ENCODE data around the gene GALNT7.

Gene GALNT7

DNA sequence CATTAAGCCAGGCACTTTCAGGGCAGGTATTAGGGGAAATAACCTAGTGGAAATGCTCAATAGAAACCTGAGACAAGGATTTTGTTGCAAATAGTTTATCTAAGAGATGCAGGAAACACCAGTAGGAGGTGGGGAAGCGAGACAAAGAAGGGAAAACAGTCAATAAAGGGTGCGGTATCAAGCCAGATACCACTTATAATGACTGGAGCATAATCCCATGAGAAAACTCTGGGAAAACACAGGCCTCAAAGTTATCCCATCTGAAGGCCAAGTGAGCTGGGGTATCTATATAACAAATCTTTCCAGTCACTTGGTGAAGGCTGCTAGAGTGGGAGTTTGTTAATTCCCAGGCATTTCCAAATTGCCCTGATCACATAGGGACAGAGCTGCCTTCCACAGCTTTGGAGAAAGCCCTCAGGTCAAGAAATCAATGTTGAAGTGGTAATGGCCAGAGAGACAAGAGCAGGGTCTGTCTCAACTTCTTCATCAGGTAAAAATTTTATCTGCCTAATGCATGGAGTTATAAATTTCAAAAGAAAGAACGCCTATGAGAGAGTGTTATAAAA lies 175.3 kb downstream of the GALNT7 start:
- Histone ChIP-seq H3K27me3 (ENCODE audit: insufficient read depth, low read length) (no peaks in the 10 kb centered on the region), H2AFZ (ENCODE audit: low read depth, low read length) (no peak overlapping the region), H3K9me3 (ENCODE audit: low read length) (no peaks in the 10 kb centered on the region), H3K4me3 (ENCODE audit: low read length) (no peak overlapping the region), H3K4me1 (ENCODE audit: insufficient read depth, low read length) (peaks cover 14% of the 10 kb centered on the region), H3K36me3 (ENCODE audit: insufficient read depth, low read length) (no peaks in the 10 kb centered on the region)

DNA sequence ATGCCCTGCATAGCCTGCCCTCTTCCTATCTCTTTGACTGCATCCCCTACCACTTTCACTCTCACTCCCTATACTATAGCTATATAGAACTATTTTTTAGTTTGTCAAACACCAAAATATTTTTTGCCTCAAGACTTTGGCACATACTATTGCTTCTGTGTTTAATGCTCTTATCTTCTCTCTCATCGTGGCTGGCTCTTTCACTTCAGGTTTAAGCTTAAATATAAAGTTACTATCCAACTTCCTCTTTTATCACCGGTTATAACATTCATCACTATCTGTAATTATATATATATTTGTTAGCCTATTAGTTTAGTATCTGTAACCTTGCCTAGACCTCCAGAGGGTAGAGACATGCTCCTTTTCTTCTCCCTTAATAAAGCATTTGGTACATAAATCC lies 177.0 kb downstream of the GALNT7 start:
- Histone ChIP-seq H3K27me3 (ENCODE audit: insufficient read depth, low read length) (no peaks in the 10 kb centered on the region), H2AFZ (ENCODE audit: low read depth, low read length) (no peak overlapping the region), H3K4me1 (ENCODE audit: insufficient read depth, low read length) (peaks cover 12% of the 10 kb centered on the region), H3K4me3 (ENCODE audit: low read length) (no peak overlapping the region), H3K9me3 (ENCODE audit: low read length) (no peaks in the 10 kb centered on the region), H3K36me3 (ENCODE audit: insufficient read depth, low read length) (no peaks in the 10 kb centered on the region)

DNA sequence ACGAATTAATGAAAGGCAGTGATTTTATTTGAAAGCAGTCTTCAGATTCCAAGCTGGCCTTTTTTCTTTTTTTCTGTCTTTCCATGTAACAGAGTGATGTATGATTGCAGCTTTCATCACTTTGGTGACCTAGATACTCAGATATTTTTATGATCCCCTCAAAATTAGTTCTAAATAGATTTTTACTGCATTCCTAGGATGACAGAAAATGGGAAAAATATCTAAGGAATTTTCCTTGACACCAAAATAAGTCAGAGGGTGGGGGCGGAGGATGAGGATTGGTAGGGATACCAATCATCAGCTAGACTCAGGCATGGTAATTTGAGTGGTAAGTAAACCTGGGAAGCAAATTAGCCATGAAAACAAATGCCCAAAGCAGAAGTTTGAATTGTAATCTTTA lies 177.5 kb downstream of the GALNT7 start:
- no peaks in the 10 kb centered on the region for H3K9me3 ChIP-seq (ENCODE audit: low read length)
- H3K36me3 ChIP-seq (ENCODE audit: insufficient read depth, low read length), result no peaks in the 10 kb centered on the region
- no peaks in the 10 kb centered on the region for H3K27me3 ChIP-seq (ENCODE audit: insufficient read depth, low read length)
- H3K4me3 ChIP-seq (ENCODE audit: low read length), result no peak overlapping the region
- H2AFZ ChIP-seq (ENCODE audit: low read depth, low read length), result no peak overlapping the region
- peaks cover 7% of the 10 kb centered on the region for H3K4me1 ChIP-seq (ENCODE audit: insufficient read depth, low read length)

DNA sequence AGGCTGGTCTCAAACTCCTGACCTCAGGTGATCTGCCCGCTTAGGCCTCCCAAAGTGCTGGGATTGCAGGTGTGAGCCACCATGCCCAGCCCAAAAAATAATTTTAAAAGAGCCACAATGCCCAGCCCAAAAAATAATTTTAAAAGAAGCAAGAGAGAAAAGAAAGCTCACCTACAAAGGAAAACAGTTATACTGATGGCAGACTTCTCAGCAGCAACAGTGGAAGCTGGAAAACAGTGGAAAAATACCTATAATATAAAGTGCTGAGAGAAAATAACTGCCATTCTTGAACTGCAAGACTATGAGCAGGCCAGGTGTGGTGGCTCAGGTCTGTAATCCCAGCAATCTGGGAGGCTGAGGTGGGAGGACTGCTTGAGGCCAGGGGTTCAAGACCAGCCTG lies 178.9 kb downstream of the GALNT7 start:
- H3K4me3 ChIP-seq (ENCODE audit: low read length), result no peak overlapping the region
- H3K36me3 ChIP-seq (ENCODE audit: insufficient read depth, low read length), result no peaks in the 10 kb centered on the region
- no peaks in the 10 kb centered on the region for H3K27me3 ChIP-seq (ENCODE audit: insufficient read depth, low read length)
- no peak overlapping the region for H2AFZ ChIP-seq (ENCODE audit: low read depth, low read length)
- H3K9me3 ChIP-seq (ENCODE audit: low read length), result no peaks in the 10 kb centered on the region
- no peaks in the 10 kb centered on the region for H3K4me1 ChIP-seq (ENCODE audit: insufficient read depth, low read length)

DNA sequence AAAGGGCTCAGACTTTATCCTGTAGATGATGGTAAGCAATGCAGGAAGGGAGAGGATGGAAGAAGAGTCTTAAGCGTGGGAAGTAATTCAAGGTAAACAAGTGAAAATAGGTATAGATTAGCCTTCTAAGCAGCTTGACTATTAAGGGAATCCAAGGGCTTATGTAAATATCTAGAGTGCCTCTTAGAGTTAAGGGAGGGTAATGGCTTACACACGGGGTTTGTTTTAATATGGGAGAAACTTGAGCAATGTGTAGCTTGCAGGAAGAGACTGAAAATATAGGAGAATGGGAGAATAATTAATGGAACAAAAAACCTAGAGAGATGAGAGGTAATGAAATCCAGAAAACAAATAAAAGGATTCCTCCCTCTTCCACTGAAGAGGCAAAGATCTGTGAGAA lies 189.3 kb downstream of the GALNT7 start:
- no peaks in the 10 kb centered on the region for H3K9me3 ChIP-seq (ENCODE audit: low read length)
- no peaks in the 10 kb centered on the region for H3K4me1 ChIP-seq (ENCODE audit: insufficient read depth, low read length)
- H2AFZ ChIP-seq (ENCODE audit: low read depth, low read length), result no peak overlapping the region
- H3K36me3 ChIP-seq (ENCODE audit: insufficient read depth, low read length), result no peaks in the 10 kb centered on the region
- no peak overlapping the region for H3K4me3 ChIP-seq (ENCODE audit: low read length)
- H3K27me3 ChIP-seq (ENCODE audit: insufficient read depth, low read length), result no peaks in the 10 kb centered on the region

DNA sequence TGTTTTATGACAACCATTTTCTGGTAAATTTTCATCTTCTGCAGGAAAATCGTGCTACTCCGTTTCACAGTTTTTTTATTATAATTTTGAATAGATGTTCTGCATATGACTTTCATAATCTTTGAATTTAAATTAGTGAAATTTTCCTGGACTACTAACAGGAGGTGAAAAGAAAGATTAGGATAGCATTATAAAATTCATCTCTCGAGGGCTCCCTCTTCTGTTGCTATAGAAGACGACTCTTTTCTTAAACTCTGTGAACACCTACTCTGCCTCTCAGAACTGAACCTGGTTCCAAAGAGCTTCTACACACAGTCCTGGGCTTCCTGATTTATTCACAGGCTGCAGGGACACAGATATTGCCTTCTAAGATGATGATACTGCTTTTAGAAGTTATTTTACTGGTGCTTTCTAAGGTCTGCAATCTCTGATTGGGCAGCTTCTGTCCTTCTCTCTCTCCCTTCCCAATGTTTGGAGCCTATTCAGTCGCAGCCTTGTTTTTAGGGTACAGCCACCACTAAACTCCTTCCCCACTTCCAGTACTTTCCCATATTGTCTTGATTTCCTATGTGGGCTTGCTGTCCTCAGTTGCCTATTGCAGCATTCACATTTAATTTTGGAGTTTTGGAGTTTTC lies 192.1 kb downstream of the GALNT7 start:
- Histone ChIP-seq H3K36me3 (ENCODE audit: insufficient read depth, low read length) (no peaks in the 10 kb centered on the region), H2AFZ (ENCODE audit: low read depth, low read length) (no peak overlapping the region), H3K4me1 (ENCODE audit: insufficient read depth, low read length) (no peaks in the 10 kb centered on the region), H3K9me3 (ENCODE audit: low read length) (no peaks in the 10 kb centered on the region), H3K27me3 (ENCODE audit: insufficient read depth, low read length) (no peaks in the 10 kb centered on the region), H3K4me3 (ENCODE audit: low read length) (no peak overlapping the region)

DNA sequence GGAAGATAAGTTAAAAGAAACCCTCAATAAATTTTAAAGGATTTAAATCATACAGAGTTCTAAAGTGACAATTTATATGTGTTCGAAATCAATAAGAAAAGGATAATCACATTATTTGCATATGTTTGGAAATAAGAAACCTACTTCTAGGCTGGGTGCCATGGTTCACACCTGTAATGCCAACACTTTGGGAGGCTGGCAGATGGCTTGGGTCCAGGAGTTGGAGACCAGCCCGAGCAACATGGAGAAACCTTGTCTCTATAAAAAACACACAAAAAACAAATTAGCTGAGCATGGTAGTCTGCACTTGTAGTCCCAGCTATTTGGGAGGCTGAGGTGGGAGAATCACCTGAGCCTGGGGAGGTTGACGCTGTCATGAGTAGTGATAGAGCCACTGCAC lies 194.1 kb downstream of the GALNT7 start:
- no peak overlapping the region for H3K4me3 ChIP-seq (ENCODE audit: low read length)
- H3K27me3 ChIP-seq (ENCODE audit: insufficient read depth, low read length), result no peaks in the 10 kb centered on the region
- no peaks in the 10 kb centered on the region for H3K36me3 ChIP-seq (ENCODE audit: insufficient read depth, low read length)
- H3K9me3 ChIP-seq (ENCODE audit: low read length), result no peaks in the 10 kb centered on the region
- H2AFZ ChIP-seq (ENCODE audit: low read depth, low read length), result no peak overlapping the region
- H3K4me1 ChIP-seq (ENCODE audit: insufficient read depth, low read length), result no peaks in the 10 kb centered on the region

DNA sequence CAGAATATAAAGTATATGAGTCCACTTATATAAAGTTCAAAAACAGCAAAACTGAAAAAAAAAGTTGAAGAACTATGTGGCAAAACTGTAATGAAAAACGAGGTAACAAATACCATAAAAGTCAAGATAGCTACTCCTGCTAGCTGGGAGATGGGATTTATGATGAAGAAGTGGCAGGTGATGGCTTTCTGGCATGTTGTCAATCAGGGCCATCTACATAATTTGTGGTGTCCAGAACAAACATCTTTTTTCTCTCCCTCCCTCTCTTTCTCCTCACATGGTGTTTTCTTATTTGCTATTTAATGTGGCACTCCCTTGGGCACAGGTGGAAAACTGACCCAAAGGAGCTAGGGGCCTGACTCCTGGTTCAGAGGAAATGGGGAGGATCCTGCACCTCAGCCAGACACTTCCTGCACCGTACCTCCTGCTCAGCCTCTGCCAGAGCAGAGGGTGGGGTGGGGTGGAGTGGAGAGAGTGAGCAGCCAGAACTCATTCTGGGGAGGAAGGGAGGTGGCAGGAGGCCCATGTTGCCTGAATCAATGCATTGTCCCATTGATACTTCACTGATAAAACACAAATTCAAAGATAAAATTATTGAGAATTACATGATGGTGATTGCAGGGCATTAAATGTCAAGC lies 196.9 kb downstream of the GALNT7 start:
- Histone ChIP-seq H3K4me3 (ENCODE audit: low read length) (no peak overlapping the region), H3K27me3 (ENCODE audit: insufficient read depth, low read length) (no peaks in the 10 kb centered on the region), H3K4me1 (ENCODE audit: insufficient read depth, low read length) (peaks cover 2% of the 10 kb centered on the region), H3K36me3 (ENCODE audit: insufficient read depth, low read length) (no peaks in the 10 kb centered on the region), H3K9me3 (ENCODE audit: low read length) (no peaks in the 10 kb centered on the region), H2AFZ (ENCODE audit: low read depth, low read length) (no peak overlapping the region)

DNA sequence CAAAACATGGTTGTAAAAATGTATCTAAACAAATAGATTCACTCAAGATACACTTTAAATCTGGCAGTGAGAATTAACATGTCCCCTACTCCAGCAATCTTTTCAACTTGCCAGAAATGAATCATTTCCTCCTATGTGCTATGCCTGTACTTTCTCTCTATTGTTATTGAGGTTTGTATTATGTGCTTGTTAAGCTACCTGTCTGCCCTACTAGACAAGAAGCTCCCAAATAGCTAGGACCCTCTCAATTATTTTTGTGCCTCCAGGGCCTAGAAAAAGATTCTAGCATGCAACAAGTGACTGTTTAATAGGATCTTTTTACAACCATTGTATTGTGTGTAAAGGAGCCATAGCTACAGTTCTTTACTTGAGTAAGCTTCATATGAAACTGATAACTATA lies 198.7 kb downstream of the GALNT7 start:
- no peaks in the 10 kb centered on the region for H3K36me3 ChIP-seq (ENCODE audit: insufficient read depth, low read length)
- no peaks in the 10 kb centered on the region for H3K9me3 ChIP-seq (ENCODE audit: low read length)
- peaks cover 2% of the 10 kb centered on the region for H3K4me1 ChIP-seq (ENCODE audit: insufficient read depth, low read length)
- no peak overlapping the region for H3K4me3 ChIP-seq (ENCODE audit: low read length)
- no peaks in the 10 kb centered on the region for H3K27me3 ChIP-seq (ENCODE audit: insufficient read depth, low read length)
- peak overlapping the region; percentile 15 for H2AFZ ChIP-seq (ENCODE audit: low read depth, low read length)

DNA sequence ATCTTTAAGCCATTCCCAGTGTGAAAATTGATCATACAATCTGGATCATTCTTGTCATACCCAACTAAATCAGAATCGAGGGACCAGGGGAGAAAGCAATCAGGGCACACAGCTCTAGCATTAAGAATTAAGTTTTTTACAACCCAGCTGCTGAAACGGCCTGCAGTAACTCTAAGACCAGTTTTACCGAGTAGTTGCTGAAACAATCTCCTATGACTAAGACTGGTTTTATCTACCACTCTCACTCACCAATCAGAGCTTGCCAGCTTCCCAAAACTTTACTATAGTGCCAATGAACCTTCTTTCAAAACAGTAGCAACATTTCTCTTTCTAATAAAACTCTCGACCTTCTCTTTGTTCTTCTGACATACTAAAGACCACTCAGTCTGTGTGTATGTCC lies 199.3 kb downstream of the GALNT7 start:
- H3K27me3 ChIP-seq (ENCODE audit: insufficient read depth, low read length), result no peaks in the 10 kb centered on the region
- H3K36me3 ChIP-seq (ENCODE audit: insufficient read depth, low read length), result no peaks in the 10 kb centered on the region
- H3K9me3 ChIP-seq (ENCODE audit: low read length), result no peaks in the 10 kb centered on the region
- H3K4me1 ChIP-seq (ENCODE audit: insufficient read depth, low read length), result peaks cover 3% of the 10 kb centered on the region
- no peak overlapping the region for H3K4me3 ChIP-seq (ENCODE audit: low read length)
- H2AFZ ChIP-seq (ENCODE audit: low read depth, low read length), result no peak overlapping the region

DNA sequence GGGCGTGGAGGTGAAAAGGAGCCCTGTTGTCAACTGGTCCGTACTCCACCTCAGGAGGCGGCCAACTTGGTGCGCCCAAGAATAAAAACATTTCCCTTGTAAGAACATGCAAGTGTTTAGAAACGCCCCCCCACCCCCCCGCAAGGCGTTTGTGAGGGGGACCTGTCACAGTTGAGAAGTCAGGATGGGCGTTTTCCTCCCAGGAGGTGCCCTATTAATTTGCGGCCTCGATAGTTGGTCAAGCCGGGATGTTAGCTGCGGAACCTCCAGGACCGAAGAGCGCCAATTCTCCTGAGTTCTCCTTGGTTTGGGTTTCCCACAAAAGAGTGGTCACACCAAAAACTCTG lies 201.5 kb downstream of the GALNT7 start:
- Histone ChIP-seq H3K4me1 (ENCODE audit: insufficient read depth, low read length) (peaks cover 7% of the 10 kb centered on the region), H3K9me3 (ENCODE audit: low read length) (no peaks in the 10 kb centered on the region), H3K36me3 (ENCODE audit: insufficient read depth, low read length) (peaks cover 9% of the 10 kb centered on the region), H2AFZ (ENCODE audit: low read depth, low read length) (peak overlapping the region; percentile 98), H3K4me3 (ENCODE audit: low read length) (peak overlapping the region; percentile 94), H3K27me3 (ENCODE audit: insufficient read depth, low read length) (no peaks in the 10 kb centered on the region)

DNA sequence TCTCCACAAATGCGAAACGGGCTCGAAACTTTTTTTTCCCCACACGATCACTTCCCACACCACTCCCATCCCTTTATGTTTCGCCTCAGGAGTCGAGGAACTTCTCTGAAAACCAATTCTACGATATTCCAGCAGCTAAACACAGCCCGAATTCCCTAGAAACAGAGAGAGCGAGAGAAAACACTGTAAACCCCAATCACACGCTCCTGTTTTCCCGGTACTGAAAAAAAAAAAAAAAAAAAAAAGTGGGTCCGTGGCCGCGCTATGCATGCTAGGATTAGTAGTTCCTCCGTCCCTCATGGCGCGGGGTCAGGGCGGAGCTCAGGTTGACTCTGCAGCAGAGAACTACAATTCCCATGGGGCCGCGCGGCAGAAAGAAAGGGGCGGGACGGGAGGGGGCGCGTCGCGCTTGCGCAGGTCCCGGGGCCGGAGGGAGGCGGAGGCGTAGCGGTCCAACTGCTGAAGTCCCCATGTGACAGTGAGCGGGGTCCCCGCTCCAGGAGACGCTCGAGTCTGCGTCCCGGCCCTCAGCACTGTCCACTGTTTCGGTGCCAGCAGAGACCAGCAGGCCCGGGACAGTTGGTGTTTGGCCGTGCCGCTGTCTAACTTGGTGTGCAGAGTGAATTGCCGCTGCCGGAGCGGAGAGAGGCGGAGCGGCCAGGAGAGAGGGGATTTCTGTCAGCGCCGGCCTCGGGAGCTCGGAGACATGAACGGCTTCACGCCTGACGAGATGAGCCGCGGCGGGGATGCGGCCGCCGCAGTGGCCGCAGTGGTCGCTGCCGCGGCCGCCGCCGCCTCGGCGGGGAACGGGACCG lies 202.1 kb downstream of the GALNT7 start, which contains the start of gene SAP30:
SAP30 (plus strand) TSS at position 478 of the 815 bp plus-strand sequence; CDS start at position 707, 229 bp downstream.
- Histone ChIP-seq H3K9me3 (ENCODE audit: low read length) (peaks cover 2% of the 10 kb centered on the region), H3K36me3 (ENCODE audit: insufficient read depth, low read length) (peaks cover 13% of the 10 kb centered on the region), H2AFZ (ENCODE audit: low read depth, low read length) (peak within 1 kb of the TSS; percentile 98), H3K4me1 (ENCODE audit: insufficient read depth, low read length) (peaks cover 7% of the 10 kb centered on the region), H3K4me3 (ENCODE audit: low read length) (peak within 1 kb of the TSS; percentile 94), H3K27me3 (ENCODE audit: insufficient read depth, low read length) (no peaks in the 10 kb centered on the region)
